ENCODE results near the gene RNASEH2C. TPM values are rescaled to one million over a fixed set of nuclear protein-coding genes. Genes with fewer than 3 reads are reported as not detected.
A peak's percentile ranks its signal among the peaks of the same experiment; 100 is the strongest.
"Not testable (repeated sequence)": the region's sequence is repeated elsewhere in the genome, so short reads cannot be mapped to it uniquely, and the experiment has no call there.

RNASEH2C gene
- total and polyA plus RNA-seq, 2 of the 13 experiments (the other 11 are each of a cell fraction or from before 2014, with no cell fraction given): 27.4 to 50.9 TPM

DNA sequence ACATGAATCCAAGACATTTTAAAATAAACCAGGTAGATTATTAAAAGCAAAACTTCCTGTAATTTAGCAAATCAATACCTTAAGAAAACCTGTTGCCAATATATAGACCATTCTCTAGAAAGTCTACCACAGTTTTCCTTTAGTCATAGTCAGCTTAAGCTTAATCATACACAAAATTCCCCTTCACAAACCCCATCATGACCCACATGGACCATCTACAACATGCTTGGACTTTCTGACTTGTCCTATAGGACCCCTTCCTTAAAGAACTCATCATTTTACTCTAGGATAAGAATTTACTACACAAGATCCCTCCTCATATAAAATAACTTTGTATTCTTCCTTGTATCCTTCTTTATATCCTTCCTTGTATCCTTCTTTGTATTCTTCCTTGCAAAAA lies 16.2 kb upstream of the RNASEH2C start:
- Histone ChIP-seq H3K27me3 (ENCODE audit: control insufficient read depth in 1 of 2, insufficient read depth in 2 of 2, low read length in 2 of 2) (no peaks in the 10 kb centered on the region), H2AFZ (ENCODE audit: low read length) (no peak overlapping the region), H3K9ac (ENCODE audit: insufficient read depth, low read depth, low read length) (no peak overlapping the region), H3K4me2 (ENCODE audit: low read depth, low read length) (no peak overlapping the region), H4K20me1 (ENCODE audit: insufficient read depth, low read length) (no peaks in the 10 kb centered on the region), H3K9me3 (ENCODE audit: low read length) (peaks cover 16% of the 10 kb centered on the region), H3K79me2 (ENCODE audit: insufficient read depth, low read length) (no peaks in the 10 kb centered on the region), H3K36me3 (replicated peaks in 1 of 2; ENCODE audit: control insufficient read depth in 1 of 2, insufficient read depth in 2 of 2, low read length in 2 of 2) (no peaks in the 10 kb centered on the region), H3K4me3 (replicated peaks in 1 of 3; ENCODE audit: insufficient read depth in 1 of 3, low read depth in 2 of 3, low read length in 3 of 3) (no peak overlapping the region), H3K4me1 (ENCODE audit: insufficient read depth, low read length) (no peaks in the 10 kb centered on the region), H3K27ac (ENCODE audit: extremely low read length, insufficient read depth, low read length) (no peak overlapping the region)
- CTCF ChIA-PET (ENCODE audit: low intra/inter-chr PET ratio, low total read pairs): no interaction called here
- in situ Hi-C loops (cut with HindIII; ENCODE audit: extremely low pct_ligation_motif_present, low pct_unique_long_range_greater_than_20kb): no loop called here
- TF ChIP-seq ARID2 (CRISPR knock-in tag; IDR thresholded peaks at IDR 0.05; ENCODE audit: borderline replicate concordance) (no peak), ZNF724P (CRISPR knock-in tag; IDR thresholded peaks at IDR 0.05; ENCODE audit: borderline replicate concordance) (0 out of 2 replicates have a peak, but pooled peaks have one; percentile 40)
- DNase-seq (ENCODE audit: low spot score) (no peak), ATAC-seq (no peak), FAIRE-seq (no peak)
- BruUV-seq (replicated peaks): no TSS peak
- intact Hi-C loops (cut with micrococcal nuclease; ENCODE audit: unreplicated experiment): no loop called here
- POLR2A ChIA-PET: no interaction called here

DNA sequence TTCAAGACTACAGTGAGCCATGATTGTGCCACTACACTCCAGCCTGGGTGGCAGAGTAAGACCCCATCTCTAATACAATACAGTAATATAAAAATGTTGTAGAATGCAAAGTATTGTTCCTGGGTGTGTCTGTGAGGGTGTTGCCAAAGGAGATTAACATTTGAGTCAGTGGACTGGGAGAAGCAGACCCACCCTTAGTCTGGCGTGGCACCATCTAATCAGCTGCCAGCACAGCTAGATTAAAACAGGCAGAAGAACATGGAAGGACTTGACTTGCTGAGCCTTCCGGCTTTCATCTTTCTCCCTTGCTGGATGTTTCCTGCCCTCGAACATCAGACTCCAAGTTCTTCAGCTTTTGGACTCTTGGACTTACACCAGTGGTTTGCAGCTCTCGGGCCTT lies 14.5 kb upstream of the RNASEH2C start:
- H3K27ac ChIP-seq (ENCODE audit: extremely low read length, insufficient read depth, low read length); DNase-seq (ENCODE audit: low spot score); H3K79me2 ChIP-seq (ENCODE audit: insufficient read depth, low read length); in situ Hi-C loops (cut with HindIII; ENCODE audit: extremely low pct_ligation_motif_present, low pct_unique_long_range_greater_than_20kb); CTCF ChIA-PET (ENCODE audit: low intra/inter-chr PET ratio, low total read pairs); H3K36me3 ChIP-seq (replicated peaks in 1 of 2; ENCODE audit: control insufficient read depth in 1 of 2, insufficient read depth in 2 of 2, low read length in 2 of 2); intact Hi-C loops (cut with micrococcal nuclease; ENCODE audit: unreplicated experiment); FAIRE-seq; H3K4me1 ChIP-seq (ENCODE audit: insufficient read depth, low read length); H3K27me3 ChIP-seq (ENCODE audit: control insufficient read depth in 1 of 2, insufficient read depth in 2 of 2, low read length in 2 of 2); BruUV-seq (replicated peaks); ATAC-seq; H3K4me3 ChIP-seq (replicated peaks in 1 of 3; ENCODE audit: insufficient read depth in 1 of 3, low read depth in 2 of 3, low read length in 3 of 3); H3K9ac ChIP-seq (ENCODE audit: insufficient read depth, low read depth, low read length); H4K20me1 ChIP-seq (ENCODE audit: insufficient read depth, low read length); H3K4me2 ChIP-seq (ENCODE audit: low read depth, low read length); H2AFZ ChIP-seq (ENCODE audit: low read length): not testable (repeated sequence)
- 7% methylated on average over 4 of the region's 4 CpGs for WGBS (ENCODE audit: low lambda C conversion rate)
- POLR2A ChIA-PET: interaction anchor here (1.6 kb wide), 1 partner anchor 23 kb away, joined by 3 read pairs; the partner anchor contains the start of gene KAT5
- H3K9me3 ChIP-seq (ENCODE audit: low read length): peaks cover 20% of the 10 kb centered on the region

DNA sequence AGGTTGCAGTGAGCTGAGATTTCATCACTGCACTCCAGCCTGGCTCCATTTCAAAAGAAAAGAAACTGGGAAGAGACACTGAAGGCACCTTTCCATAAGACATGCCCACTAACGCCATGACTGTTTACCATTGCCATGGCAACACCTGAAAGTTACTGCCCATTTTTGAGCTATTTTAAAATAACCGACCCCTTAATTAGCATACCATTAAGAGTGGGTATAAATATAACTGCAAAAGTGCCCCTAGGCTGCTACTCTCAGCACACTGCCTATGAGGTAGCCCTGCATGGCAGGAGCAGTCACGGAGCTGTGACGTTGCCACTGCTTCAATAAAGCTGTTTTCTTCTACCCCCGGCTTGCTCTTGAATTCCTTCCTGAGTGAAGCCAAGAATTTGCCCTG lies 9.9 kb upstream of the RNASEH2C start:
- no peak for ATAC-seq
- Histone ChIP-seq H3K4me2 (ENCODE audit: low read depth, low read length) (no peak overlapping the region), H3K79me2 (ENCODE audit: insufficient read depth, low read length) (no peaks in the 10 kb centered on the region), H3K27me3 (ENCODE audit: control insufficient read depth in 1 of 2, insufficient read depth in 2 of 2, low read length in 2 of 2) (peaks cover 0 to 11% of the 10 kb centered on the region in 2 experiments; a peak in 3 of 5 replicates), H3K9me3 (ENCODE audit: low read length) (peaks cover 7% of the 10 kb centered on the region), H3K9ac (ENCODE audit: insufficient read depth, low read depth, low read length) (no peak overlapping the region), H3K4me1 (ENCODE audit: insufficient read depth, low read length) (no peaks in the 10 kb centered on the region), H2AFZ (ENCODE audit: low read length) (no peak overlapping the region), H4K20me1 (ENCODE audit: insufficient read depth, low read length) (no peaks in the 10 kb centered on the region), H3K36me3 (replicated peaks in 1 of 2; ENCODE audit: control insufficient read depth in 1 of 2, insufficient read depth in 2 of 2, low read length in 2 of 2) (no peaks in the 10 kb centered on the region), H3K4me3 (replicated peaks in 1 of 3; ENCODE audit: insufficient read depth in 1 of 3, low read depth in 2 of 3, low read length in 3 of 3) (no peak overlapping the region), H3K27ac (ENCODE audit: extremely low read length, insufficient read depth, low read length) (no peak overlapping the region)
- no peak for FAIRE-seq
- DNase-seq (ENCODE audit: low spot score): no peak
- intact Hi-C loops (cut with micrococcal nuclease; ENCODE audit: unreplicated experiment) (no loop called here), in situ Hi-C loops (cut with HindIII; ENCODE audit: extremely low pct_ligation_motif_present, low pct_unique_long_range_greater_than_20kb) (no loop called here)
- ChIA-PET CTCF (ENCODE audit: low intra/inter-chr PET ratio, low total read pairs) (no interaction called here), POLR2A (no interaction called here)
- TF ChIP-seq ZFAT (CRISPR knock-in tag; conservative IDR thresholded peaks at IDR 0.05): no peak
- TF ChIP-seq ARHGAP35 (CRISPR knock-in tag; IDR thresholded peaks at IDR 0.05; ENCODE audit: borderline replicate concordance): no peak
- TF ChIP-seq DR1 (CRISPR knock-in tag; IDR thresholded peaks at IDR 0.05): no peak
- no peak for TF ChIP-seq ZNF572 (CRISPR knock-in tag; IDR thresholded peaks at IDR 0.05)
- TF ChIP-seq, protein P1, sequence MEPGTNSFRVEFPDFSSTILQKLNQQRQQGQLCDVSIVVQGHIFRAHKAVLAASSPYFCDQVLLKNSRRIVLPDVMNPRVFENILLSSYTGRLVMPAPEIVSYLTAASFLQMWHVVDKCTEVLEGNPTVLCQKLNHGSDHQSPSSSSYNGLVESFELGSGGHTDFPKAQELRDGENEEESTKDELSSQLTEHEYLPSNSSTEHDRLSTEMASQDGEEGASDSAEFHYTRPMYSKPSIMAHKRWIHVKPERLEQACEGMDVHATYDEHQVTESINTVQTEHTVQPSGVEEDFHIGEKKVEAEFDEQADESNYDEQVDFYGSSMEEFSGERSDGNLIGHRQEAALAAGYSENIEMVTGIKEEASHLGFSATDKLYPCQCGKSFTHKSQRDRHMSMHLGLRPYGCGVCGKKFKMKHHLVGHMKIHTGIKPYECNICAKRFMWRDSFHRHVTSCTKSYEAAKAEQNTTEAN (CRISPR knock-in tag; conservative IDR thresholded peaks at IDR 0.05): no peak
- no peak for TF ChIP-seq TEAD2 (CRISPR knock-in tag; IDR thresholded peaks at IDR 0.05)
- no peak for TF ChIP-seq ARNT2 (CRISPR knock-in tag; IDR thresholded peaks at IDR 0.05; ENCODE audit: low read depth)
- no peak for TF ChIP-seq NR2C2 (CRISPR knock-in tag; IDR thresholded peaks at IDR 0.05; ENCODE audit: borderline replicate concordance)
- WGBS (ENCODE audit: low lambda C conversion rate): 11% methylated on average over 5 of the region's 5 CpGs
- BruUV-seq (replicated peaks): no TSS peak
